GM21360 (cell line): ENCODE data around the gene RGP1.

Experiments used
- ATAC-seq: cut with Tn5 transposase; IDR thresholded peaks from one replicate; pipeline ENCODE4 v1.9.1; 2021; ENCODE audit warnings: mild to moderate bottlenecking, moderate library complexity; ENCODE audit not compliant: unreplicated experiment

Gene RGP1

DNA sequence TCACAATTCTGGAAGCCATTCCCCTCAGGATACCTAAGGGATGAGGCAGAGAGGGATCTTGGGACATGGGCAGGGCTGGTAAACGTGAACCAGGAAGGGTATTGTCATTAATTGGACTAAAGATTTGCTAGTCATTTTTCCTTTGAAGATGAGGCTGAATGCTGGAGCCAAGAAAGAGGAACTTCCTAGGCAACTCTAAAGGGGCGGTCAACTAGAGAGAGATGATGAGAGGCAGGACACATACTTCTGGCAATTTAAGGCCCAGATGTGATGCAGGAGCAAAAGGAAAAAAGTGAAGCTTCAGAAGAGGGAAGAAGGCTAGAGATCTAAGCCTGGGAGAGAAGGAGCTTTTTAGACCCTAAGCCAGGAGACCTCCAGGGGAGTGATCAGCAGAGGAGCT is 5.6 kb upstream of the RGP1 start:
- ATAC-seq = no peak

DNA sequence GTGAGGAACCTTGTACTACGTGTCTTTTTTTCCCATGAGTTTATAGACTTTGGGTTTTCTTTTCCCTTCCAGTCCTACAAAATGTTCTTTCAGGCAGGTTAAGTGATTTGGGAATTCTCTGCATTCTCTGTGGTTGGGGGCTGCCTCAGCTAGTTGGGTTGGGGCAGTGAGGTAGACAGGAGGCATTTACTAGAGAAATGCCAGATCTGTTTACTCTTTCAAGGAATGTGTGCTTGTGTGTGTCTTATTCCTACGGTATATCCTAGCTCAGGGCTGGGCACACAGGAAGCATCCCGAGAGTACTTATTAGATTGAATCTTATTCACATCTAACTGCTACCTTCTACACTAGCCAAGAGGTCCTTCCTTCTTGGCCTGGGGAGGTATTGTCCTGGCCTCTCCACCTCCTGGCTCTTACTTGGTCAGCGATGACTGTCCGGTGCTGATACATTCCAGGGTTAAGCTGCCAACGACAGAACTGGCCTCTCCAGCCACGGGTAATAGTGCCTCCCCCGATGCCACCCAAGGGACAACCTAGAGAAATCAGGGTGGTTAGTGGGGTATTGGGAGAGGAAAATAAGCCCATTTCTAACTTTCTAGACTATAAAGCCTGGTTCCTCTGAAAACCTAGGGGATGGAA is 5.1 kb upstream of the RGP1 start:
- no peak for ATAC-seq

DNA sequence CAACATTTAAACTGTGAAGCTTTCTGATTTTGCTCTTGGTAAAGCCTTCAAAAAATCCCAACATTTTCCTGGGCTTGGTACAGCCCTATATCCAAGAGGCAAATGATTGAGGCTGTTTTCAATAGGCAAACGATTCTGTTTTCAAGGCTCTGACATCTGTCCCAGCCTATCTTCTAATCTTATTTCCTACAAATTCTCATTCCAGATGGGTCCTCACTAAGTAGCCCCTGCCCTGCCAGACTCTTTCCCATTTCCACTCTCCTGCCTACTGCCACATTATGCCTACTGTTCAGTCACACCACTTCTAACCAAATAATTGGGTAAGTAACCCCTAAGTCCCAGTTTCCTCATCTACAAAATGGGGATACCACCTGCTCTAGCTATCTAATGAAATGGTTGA is 3.5 kb upstream of the RGP1 start:
- ATAC-seq = no peak

DNA sequence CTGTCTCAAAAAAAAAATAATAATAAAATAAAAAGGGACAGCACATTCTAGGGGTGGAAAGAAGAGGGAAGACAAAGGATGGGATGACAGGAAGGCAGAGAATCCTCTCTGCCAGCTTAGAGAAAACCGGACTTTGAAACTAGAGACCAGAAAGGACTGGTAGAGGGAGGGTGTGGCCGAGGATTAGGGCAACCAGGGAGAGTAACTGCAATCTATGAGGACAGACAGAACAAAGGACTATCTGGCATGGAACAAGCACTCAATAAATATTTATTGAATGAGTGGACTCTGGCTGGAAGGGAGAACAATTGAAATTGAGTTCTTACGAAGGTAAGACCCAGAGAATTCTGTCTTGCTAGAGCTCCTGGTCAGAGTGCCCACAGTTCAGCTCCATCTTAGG is 2.5 kb upstream of the RGP1 start:
- ATAC-seq = no peak

DNA sequence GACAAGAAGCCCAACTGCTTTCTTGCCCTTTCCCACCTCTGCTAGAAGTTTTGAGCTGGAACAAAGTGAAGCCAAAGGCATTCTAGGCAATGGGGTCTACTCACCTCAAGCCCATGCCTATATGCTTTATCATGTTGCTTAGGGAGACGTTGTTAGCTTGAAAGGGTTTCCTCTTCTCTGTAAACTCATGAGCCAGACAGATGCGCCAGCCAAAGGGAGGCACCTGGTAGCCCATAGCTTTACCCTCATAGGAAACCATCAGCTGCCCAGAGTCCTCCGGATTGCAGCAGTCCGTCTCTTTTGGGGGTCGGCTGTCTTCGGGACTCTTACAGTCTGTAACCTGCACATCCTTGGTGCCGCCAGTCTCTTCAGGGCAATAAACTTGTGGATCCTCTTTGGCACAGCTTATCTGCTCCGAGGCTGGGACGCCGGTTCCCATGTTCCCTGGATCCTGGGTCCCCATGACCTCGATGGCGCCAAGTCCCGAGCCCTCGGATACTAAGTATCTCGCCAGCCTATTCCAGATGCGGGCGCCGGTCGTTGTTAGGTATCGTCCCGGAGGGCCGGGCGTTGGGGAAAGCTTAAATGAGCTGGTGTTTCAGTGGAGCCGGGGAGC is 737 bp upstream of the RGP1 start:
- peak; percentile 17 for ATAC-seq

DNA sequence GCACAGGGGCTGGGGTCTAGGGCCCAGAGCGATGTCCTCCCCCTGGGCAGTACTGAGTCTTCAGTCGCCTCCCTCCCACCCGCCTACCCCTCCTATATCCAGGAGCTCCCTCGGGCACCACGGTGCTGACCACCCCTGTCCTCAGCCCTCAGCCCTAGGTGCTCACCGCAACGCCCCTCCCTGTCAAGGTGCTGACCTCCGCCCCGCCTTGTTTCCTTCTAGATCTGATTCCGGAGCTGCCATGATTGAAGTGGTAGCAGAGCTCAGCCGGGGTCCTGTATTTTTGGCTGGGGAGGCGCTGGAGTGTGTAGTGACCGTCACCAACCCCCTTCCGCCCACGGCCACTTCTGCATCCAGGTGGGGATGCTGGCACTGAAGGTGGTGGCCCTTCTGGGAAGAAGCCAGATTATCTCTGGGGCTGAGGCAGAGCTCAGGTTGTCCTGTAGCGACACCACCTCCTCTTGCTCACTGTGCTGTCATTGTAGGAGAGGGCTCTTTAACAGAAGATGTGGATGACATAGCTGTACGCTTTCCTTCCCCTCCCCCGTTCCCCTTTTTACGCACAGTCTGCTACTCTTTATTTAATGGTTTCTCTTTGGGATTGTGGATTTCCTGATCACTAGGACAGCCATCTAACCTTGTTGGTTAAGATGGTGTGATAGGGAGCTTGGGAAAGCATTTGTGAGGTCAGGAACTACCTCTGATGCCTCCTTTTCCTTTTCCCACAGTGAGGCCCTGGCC is 598 bp downstream of the RGP1 start:
- peak; percentile 16 for ATAC-seq

DNA sequence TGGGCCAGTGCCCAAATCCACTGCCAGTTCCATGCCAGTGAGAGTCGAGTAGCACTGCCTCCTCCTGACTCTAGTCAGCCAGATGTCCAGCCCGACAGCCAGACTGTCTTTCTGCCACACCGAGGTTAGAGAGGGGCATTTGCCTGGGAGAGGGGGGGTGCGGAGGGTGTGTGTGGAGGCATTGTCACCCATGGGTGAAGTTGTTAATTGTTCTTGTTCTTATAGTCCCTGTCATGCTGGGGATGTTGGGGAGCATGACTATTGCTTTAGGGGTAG is 1.1 kb downstream of the RGP1 start:
- no peak for ATAC-seq

DNA sequence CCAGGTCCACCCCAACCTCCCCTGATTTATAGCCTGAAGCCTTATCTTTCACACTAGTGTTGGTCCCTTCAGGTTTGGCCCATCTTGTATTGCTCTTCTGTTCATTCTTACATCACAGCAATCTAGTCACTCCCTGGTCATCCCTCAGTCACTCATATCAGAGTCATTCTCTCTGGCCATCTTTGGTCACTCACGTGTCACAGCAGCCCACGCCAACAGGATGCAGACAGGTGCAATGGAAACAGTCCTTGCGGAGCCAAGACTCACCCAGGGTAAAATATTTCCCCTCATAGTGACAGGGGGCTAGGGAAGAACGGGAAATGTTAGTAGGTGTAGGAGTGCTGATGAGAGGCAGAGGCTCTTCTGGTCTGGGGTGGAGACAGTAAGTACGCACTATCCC is 4.4 kb downstream of the RGP1 start:
- ATAC-seq = no peak

GRCh38 chr9:35754264-35754663 is 5.2 kb downstream of the RGP1 start, which contains the start of gene MSMP:
TSS of gene MSMP (minus strand) at chr9:35754276. CDS start at chr9:35754129, 147 bp downstream.
- no peak for ATAC-seq

DNA sequence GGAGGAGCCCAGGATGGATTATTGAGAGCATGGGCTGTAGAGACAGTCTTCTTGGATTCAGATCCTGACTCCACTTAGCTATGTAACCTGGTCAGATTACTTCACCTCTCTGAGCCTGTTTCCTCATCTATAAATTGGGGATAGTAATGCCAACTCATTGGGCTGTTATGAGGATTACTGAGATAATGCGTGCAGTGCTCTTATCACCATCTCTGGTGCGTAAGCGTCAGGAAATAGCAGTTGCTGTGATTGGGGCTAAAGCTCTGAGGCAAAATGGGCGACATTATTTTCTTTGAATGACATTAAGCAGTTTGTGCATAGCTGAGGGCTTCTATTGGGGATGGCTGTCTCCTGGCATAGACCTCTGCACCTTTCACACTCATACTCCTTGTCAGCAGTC is 6.0 kb downstream of the RGP1 start:
- ATAC-seq = no peak

- peak; percentile 51 for ATAC-seq
Observed at GRCh38 chr9:35756275-35757225, 7.5 kb downstream of the RGP1 start.

DNA sequence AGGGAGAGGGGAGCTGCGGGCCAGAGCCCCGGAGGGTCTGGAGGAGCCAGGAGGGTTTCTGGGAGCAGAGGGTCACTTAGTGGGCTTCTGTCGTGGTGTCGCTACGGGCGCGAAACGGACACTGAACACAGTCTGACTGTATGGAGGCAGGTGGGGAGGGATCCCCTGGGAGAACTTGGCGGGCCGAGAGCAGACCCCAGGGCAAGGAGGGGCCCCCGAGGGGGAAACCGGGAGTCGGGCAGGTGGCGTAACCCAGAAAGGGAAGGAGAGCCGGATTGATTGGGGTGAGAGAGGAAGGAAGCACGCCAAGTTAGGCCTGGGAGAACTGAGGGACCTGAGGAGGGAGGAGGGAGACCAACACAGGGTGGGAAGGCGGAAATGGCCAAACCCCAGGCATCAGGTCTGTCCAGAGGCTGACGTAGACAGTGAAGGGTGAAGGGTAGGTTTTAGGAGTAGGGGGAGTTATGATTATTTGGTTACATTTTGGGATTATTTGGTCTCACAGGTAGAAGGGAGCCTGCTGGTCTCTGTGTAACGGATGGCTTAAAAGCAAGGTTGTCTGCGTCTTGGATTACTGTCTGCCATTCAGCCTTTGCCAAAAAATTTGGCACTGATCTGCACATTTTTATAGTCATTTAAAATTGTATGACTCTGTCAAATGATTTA is 8.3 kb downstream of the RGP1 start:
- ATAC-seq = peak; percentile 26

DNA sequence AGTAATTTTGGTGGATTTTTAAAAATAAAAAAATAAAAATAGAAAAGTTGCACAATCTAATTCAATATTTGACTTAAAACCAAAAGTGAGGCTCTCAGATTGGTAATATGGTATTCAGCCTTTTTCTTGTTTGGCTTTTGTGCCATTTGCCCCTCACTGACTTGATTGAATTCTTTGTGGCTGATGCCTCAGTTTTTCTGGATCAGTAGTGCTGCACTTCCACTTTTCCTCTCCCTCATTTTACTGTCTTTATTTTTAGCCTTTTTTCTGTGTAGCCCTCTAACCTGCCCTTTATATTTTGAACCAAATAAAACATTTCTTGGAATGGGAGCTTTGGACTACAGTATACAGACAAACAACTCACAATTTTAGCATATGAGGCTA is 8.8 kb downstream of the RGP1 start:
- no peak for ATAC-seq

- no peak for ATAC-seq
Observed at GRCh38 chr9:35758475-35759050, 9.5 kb downstream of the RGP1 start.

DNA sequence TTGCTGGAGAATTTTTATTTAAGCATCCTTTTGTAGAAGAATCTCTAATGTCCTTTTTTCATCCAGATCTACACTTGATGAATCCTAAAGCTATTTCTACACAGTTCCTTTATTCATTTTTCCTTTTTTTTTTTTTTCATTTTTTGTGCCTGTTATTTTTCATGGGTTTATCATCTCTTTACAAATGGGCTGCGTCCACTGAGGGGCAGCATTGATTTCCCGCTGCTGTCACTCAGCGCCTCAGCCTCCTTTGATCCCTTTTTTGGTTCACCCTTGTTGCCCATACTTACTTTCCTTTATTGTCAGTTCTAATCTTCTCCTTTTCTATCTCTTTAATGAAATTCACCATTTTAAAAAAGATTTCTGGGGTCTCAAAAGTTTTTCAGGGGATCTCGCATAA is 10.7 kb downstream of the RGP1 start:
- ATAC-seq = no peak

- no peak for ATAC-seq
Observed at GRCh38 chr9:35760651-35761050, 11.6 kb downstream of the RGP1 start.

GRCh38 chr9:35763181-35763580 is 14.1 kb downstream of the RGP1 start:
- no peak for ATAC-seq

GRCh38 chr9:35763803-35764202 is 14.7 kb downstream of the RGP1 start:
- no peak for ATAC-seq

DNA sequence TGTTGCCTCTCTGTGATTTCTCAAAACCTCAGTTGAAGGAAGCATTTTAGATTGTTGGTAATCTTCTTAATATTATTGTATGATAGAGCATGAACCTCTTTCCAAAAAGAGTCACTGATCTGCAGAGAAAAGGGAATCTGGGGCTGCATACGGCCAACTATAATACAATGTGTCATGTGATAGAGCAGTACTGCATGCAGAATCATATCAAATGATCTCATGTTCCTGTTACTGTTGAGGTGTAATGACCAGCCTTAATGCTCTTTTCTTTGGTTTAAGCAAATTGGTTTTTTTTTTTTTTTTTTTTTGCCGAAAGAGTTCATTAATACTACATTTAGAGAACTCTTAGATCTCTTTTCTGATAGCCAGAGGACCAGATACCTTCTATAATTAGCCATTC is 17.9 kb downstream of the RGP1 start:
- no peak for ATAC-seq

GRCh38 chr9:35767458-35767857 is 18.4 kb downstream of the RGP1 start:
- no peak for ATAC-seq

DNA sequence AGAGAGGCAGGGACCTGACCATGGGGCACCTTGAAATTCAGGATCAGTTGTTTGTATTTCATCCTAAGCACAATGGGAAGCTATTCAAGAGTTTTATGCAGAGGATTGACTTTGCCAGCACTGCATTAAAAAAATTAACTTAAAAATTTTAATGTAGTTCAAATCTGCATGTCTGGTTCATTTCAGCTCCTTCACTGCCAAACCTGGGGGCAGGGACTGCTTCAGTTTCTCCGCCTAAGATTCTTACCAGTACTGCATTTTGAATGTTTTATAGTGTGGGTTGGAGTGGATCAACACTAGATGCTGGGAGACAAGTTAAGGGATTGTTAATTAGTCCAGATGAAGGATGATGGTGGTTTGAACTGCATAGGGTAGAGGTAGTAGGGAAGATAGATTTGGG is 20.7 kb downstream of the RGP1 start:
- ATAC-seq = no peak
